Heart right ventricle (tissue), 16 donors: ENCODE measurements around the gene DERL3. TPM values are rescaled to one million over a fixed set of nuclear protein-coding genes. Genes with fewer than 3 reads are reported as not detected.

Experiments
- ATAC-seq, 8 donors: fragments of 200-7000 bp; cut with Tn5 transposase; one replicate each; pipeline ENCODE4 v1.9.1; 2020; ENCODE audit warnings: mild to moderate bottlenecking in 8 of 8, moderate library complexity in 8 of 8, moderate number of reproducible peaks in 1 of 8
- DNase-seq, 2 donors: peaks; one replicate each; pipeline ENCODE4 v3.0.0-alpha.2; 2020
- H3K27ac ChIP-seq, 10 donors: fragments of 200-600 bp; sonication (generic) in 2 of 10; one replicate each; pipeline versions ENCODE4 v1.5.0 to v1.8.0; 2020 to 2022; ENCODE audit warnings: mild to moderate bottlenecking in 3 of 10
- H3K27me3 ChIP-seq, 7 donors: fragments of 200-600 bp; one replicate each; pipeline ENCODE4 v1.8.0; 2021 to 2022; ENCODE audit warnings: mild to moderate bottlenecking in 2 of 7
- H3K36me3 ChIP-seq, 9 donors: fragments of 200-600 bp; sonication (generic) in 1 of 9; one replicate each; pipeline versions ENCODE4 v1.5.0 to v1.8.0; 2020 to 2022; ENCODE audit warnings: mild to moderate bottlenecking in 2 of 9
- H3K4me1 ChIP-seq, 9 donors: fragments of 200-600 bp; sonication (generic) in 1 of 9; one replicate each; pipeline versions ENCODE4 v1.5.0 to v1.8.0; 2020 to 2022; ENCODE audit warnings: mild to moderate bottlenecking in 4 of 9
- H3K4me3 ChIP-seq, 10 donors: fragments of 200-600 bp; sonication (generic) in 2 of 10; one replicate each; pipeline versions ENCODE4 v1.5.0 to v1.8.0; 2020 to 2022; ENCODE audit warnings: mild to moderate bottlenecking in 7 of 10, moderate library complexity in 2 of 10
- H3K9me3 ChIP-seq, 11 donors: fragments of 200-600 bp in 10 of 11; sonication (generic) in 2 of 11; one replicate each; pipeline versions ENCODE4 v1.5.0 to v1.8.0; 2013 to 2022; ENCODE audit warnings: mild to moderate bottlenecking in 2 of 11, control low read depth in 1 of 11, moderate library complexity in 1 of 11
- WGBS, 2 donors: extraction: QIAGEN DNeasy Blood & Tissue Kit; methylation state at CpG; one replicate each; pipeline ENCODE4 v1.1.7; 2013; ENCODE audit warnings: inconsistent platforms in 1 of 2; 5-methylcytosine and 5-hydroxymethylcytosine counted together
- intact Hi-C, 10 donors: fragments of 100-400 bp; cut with DNase I; formaldehyde crosslinking; loops; one replicate each; pipeline versions ENCODE4 v1.11.1 to v1.14.2; 2022
- polyA plus RNA-seq, 2 donors: library from polyadenylated mRNA; stranded (reverse); fragments of 200-250 nt; gene quantifications; one replicate each; pipeline ENCODE4 v1.2.3, GENCODE V29; 2013
- total RNA-seq, 10 donors: library from RNA; stranded (reverse); fragmentation: NEBNext Ultra II Directional in 3 of 10; extraction: Animal tissue kit (Norgen Biotek cat#: 25700) in 3 of 10; gene quantifications; one replicate each; pipeline versions ENCODE4 v1.2.1 to v1.2.4, GENCODE V29; 2021 to 2023
- TF ChIP-seq, protein P1 (sequence below), 9 donors: fragments of 200-600 bp; sonication (generic) in 2 of 9; IDR thresholded peaks; one replicate each; pipeline versions ENCODE4 v1.5.0 to v1.8.0; 2021 to 2022; ENCODE audit warnings: antibody characterized with exemption in 9 of 9, mild to moderate bottlenecking in 5 of 9, moderate library complexity in 1 of 9
- donor health status: Arrhythmogenic right ventricular cardiomyopathy.
- donor health status: ischemic (EF 13 %, LVEDD 7.1; RV severe dilation, severe dysfunction).
- donor health status: healthy with polysubstance abuse.
- donor health status: DM: no; HTN: yes; CAD: no.
- donor health status: DM: no; HTN: no; CAD: no.
- donor health status: ischemic (EF 25% LVEDD 6.9; RV normal size, moderate dysfunction).
- donor health status: ischemic (EF 25% LVEDD 5.7; RV mildly dilated, moderate dysfunction).
- donor health status: healthy.
- donor health status: DM: yes; HTN: yes; CAD: no.
- donor health status: Ischemic cardiomyopathy.
- donor health status: ischemic (EF 35%, LVEDD 5.7; RV mildly dilated, moderate dysfunction).
- donor health status: nonischemic (EF 11% LVEDD 7.7; RV severe dilation, severe dysfunction).
- donor health status: DM: yes; HTN: yes; CAD: no.
- donor health status: PGD.
- donor health status: ischemic (EF 29% LVEDD 5.4; RV normal size, mild dysfunction).
- donor health status: nonischemic (EF 23%, LVEDD 6.1; RV moderate dilation, normal function).

Gene DERL3
- total and polyA plus RNA-seq, 12 donors: 0.91 to 14.1 (median 2.0) TPM

DNA sequence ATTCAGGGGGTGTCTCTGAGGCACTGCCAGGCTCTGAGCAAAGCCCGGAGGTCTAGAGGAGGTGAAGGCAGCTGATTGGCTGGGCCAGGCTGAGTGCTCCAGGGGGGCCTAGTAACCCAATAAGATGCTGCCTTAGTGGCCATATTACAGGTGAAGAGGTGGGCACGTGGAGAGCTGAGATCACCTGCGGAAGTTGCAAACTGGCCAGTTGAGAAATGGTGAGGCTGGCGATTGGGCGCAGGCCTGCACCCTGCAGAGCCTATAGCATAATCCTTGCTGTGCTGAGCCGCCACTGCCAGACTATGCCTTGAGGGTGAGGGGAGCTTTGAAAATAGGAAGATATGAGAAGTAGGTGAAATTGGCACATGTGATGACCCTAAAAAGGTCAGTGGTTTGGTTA, 21.7 kb downstream of the DERL3 start:
- H3K4me1 ChIP-seq: peaks cover 0 to 47% (median 12%) of the 10 kb centered on the region in 9 donors
- H3K4me3 ChIP-seq: no peak overlapping the region
- peaks cover 0 to 97% (median 36%) of the 10 kb centered on the region in 9 donors for H3K36me3 ChIP-seq
- no peaks in the 10 kb centered on the region for H3K9me3 ChIP-seq
- DNase-seq (no peak), ATAC-seq (peak in 2 of 8 donors; percentile 3 to 5)
- WGBS, 2 donors: 87 to 97% methylated on average over 6 of the region's 6 CpGs
- intact Hi-C loops: no loop called here
- no peaks in the 10 kb centered on the region for H3K27me3 ChIP-seq
- TF ChIP-seq, protein P1, sequence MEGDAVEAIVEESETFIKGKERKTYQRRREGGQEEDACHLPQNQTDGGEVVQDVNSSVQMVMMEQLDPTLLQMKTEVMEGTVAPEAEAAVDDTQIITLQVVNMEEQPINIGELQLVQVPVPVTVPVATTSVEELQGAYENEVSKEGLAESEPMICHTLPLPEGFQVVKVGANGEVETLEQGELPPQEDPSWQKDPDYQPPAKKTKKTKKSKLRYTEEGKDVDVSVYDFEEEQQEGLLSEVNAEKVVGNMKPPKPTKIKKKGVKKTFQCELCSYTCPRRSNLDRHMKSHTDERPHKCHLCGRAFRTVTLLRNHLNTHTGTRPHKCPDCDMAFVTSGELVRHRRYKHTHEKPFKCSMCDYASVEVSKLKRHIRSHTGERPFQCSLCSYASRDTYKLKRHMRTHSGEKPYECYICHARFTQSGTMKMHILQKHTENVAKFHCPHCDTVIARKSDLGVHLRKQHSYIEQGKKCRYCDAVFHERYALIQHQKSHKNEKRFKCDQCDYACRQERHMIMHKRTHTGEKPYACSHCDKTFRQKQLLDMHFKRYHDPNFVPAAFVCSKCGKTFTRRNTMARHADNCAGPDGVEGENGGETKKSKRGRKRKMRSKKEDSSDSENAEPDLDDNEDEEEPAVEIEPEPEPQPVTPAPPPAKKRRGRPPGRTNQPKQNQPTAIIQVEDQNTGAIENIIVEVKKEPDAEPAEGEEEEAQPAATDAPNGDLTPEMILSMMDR (IDR thresholded peaks at IDR 0.05): no peak
- H3K27ac ChIP-seq: peak overlapping the region in 7 of 10 donors; percentile 18 to 87 (median 80)

DNA sequence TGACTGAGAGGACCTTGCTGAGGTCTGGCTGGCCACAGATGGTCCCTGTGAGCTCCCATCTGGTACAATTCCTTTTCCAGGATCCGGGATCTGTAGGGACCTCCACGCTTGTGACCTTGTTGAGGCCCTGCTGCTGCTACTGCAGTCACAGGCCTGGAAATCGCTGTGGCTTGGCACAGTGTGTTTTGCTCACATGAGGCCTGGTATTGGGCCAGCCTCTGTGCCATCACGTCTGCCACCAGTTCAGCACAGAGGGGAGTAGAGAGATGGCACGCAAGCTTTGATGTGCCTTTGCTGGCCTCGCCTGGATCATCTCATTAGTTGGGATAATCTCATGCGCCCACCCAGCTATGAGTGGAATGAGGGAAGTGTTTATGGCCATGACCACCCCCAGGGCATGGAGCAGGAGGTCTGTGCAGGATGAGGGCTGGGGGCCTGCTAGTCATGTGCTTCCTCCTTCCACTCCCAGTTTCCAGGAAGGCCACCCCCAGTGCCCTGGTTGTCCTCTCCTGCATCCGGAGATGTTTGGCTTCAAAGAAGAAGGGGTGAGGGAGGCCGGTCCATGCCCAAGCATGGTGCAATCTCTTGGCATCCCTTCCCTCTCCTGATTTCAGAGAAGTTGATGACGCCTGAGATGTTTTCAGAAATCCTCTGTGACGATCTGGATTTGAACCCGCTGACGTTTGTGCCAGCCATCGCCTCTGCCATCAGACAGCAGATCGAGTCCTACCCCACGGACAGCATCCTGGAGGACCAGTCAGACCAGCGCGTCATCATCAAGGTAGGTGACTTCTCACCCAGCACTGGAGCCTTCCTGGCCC, 22.4 kb downstream of the DERL3 start:
- peak; percentile 58 to 66 for DNase-seq
- H3K27ac ChIP-seq: peak overlapping the region; percentile 64 to 87 (median 80)
- peak; percentile 84 to 97 (median 92) for ATAC-seq
- intact Hi-C loops: no loop called here
- TF ChIP-seq, protein P1 (IDR thresholded peaks at IDR 0.05): no peak
- no peaks in the 10 kb centered on the region for H3K27me3 ChIP-seq
- H3K4me3 ChIP-seq: no peak overlapping the region
- WGBS, 2 donors: 56 to 70% methylated on average over 18 of the region's 18 CpGs
- H3K4me1 ChIP-seq: peaks cover 0 to 39% (median 10%) of the 10 kb centered on the region in 9 donors
- H3K36me3 ChIP-seq: peaks cover 0 to 97% (median 38%) of the 10 kb centered on the region in 9 donors
- no peaks in the 10 kb centered on the region for H3K9me3 ChIP-seq

DNA sequence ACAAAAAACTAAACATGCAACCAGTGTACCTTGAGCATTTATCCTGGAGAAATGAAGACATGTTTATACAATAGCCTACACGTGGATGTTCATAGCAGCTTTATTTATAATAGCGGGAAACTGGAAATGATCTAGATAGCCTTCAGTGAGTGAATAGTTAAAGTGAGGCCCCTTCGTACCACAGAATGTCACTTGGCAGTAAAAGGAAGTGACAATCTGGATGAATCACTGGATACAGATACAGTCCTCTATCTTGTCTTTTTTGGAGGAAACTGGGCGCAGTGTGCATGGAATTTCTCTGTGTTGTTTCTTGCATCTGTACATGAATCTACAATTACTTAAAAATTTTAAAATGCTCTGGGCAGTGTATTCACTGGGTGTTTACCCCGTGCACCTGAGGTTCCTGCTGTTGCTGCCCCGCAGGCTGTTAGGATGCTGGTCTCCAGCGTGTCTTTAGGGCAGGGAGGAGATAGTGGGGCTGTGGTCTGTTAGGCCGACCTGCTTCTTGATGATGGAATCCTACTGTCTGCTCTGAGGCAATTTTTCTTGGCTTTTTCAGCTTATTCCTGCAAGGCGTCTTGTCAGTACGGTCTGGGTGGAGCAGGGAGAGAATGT, 23.2 kb downstream of the DERL3 start:
- no peak for DNase-seq
- 68 to 73% methylated on average over 10 of the region's 10 CpGs for whole genome bisulfite sequencing, 2 donors
- no peaks in the 10 kb centered on the region for H3K9me3 ChIP-seq
- TF ChIP-seq, protein P1 (IDR thresholded peaks at IDR 0.05): no peak
- intact Hi-C loops: no loop called here
- ATAC-seq: peak in 2 of 8 donors; percentile 9 to 27
- peak overlapping the region; percentile 64 to 87 (median 80) for H3K27ac ChIP-seq
- no peak overlapping the region for H3K4me3 ChIP-seq
- peaks cover 0 to 97% (median 35%) of the 10 kb centered on the region in 9 donors for H3K36me3 ChIP-seq
- H3K27me3 ChIP-seq: no peaks in the 10 kb centered on the region
- H3K4me1 ChIP-seq: peaks cover 0 to 34% (median 9%) of the 10 kb centered on the region in 9 donors

DNA sequence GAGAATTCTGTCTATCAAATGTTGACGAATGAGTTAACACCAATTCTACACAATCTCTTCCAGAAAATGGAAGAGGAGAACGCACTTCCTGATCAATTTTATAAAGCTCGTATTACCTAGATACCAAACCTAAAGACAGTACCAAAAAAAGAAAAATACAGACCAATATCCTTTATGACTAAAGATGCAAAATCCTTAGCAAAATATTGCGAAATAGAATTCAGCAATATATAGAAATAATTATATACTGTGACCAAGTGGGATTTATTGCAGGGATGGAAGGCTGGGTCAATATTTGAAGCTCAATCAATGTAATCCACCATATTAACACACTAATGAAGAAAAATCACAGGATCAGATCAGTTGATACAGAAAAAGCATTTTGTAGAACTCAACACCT, 26.4 kb downstream of the DERL3 start:
- Histone ChIP-seq H3K27ac (peak overlapping the region in 5 of 10 donors; percentile 23 to 57 (median 34)), H3K27me3 (no peaks in the 10 kb centered on the region), H3K4me3 (no peak overlapping the region), H3K9me3 (no peaks in the 10 kb centered on the region), H3K36me3 (peaks cover 0 to 97% (median 18%) of the 10 kb centered on the region in 9 donors), H3K4me1 (peaks cover 0 to 34% (median 9%) of the 10 kb centered on the region in 9 donors)
- DNase-seq: no peak
- TF ChIP-seq, protein P1 (IDR thresholded peaks at IDR 0.05): no peak
- ATAC-seq: no peak
- 97 to 98% methylated on average over 4 of the region's 4 CpGs for WGBS, 2 donors
- intact Hi-C loops: no loop called here
